PC-9 (cell line): ENCODE results near the gene VAMP4.

ENCODE experiments used
- EZH2 ChIP-seq: fragments of 200-600 bp; sonication (generic); IDR thresholded peaks from 2 replicates; pipeline ENCODE4 v1.8.0; 2017; ENCODE audit warnings: antibody characterized with exemption, low read depth
- TF ChIP-seq, protein P1 (sequence below): fragments of 200-600 bp; sonication (generic); conservative IDR thresholded peaks from 2 replicates; pipeline ENCODE4 v1.6.1; 2017; ENCODE audit warnings: mixed run types, antibody characterized with exemption, mild to moderate bottlenecking, moderate library complexity

DNA sequence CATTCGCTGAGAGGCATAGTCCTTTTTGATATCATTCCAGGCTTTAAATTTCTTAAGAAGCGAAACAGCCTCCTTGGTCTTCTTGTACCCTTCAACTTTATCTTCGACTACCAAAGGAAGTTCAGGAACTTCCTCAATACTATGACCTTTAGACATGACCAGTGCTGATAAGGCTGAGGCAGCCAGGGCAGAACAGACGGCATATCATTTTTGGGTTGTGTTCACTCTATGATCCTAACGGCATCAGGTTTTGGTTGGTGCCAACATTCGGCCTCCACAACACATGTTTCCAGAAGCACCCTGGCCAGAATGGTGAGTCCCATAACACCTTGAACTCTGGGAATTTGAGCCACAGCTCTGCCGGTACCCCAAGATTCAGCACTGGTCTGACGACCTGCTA is 58.0 kb downstream of the VAMP4 start:
- TF ChIP-seq, protein P1, sequence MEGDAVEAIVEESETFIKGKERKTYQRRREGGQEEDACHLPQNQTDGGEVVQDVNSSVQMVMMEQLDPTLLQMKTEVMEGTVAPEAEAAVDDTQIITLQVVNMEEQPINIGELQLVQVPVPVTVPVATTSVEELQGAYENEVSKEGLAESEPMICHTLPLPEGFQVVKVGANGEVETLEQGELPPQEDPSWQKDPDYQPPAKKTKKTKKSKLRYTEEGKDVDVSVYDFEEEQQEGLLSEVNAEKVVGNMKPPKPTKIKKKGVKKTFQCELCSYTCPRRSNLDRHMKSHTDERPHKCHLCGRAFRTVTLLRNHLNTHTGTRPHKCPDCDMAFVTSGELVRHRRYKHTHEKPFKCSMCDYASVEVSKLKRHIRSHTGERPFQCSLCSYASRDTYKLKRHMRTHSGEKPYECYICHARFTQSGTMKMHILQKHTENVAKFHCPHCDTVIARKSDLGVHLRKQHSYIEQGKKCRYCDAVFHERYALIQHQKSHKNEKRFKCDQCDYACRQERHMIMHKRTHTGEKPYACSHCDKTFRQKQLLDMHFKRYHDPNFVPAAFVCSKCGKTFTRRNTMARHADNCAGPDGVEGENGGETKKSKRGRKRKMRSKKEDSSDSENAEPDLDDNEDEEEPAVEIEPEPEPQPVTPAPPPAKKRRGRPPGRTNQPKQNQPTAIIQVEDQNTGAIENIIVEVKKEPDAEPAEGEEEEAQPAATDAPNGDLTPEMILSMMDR = no peak
- no peak for TF ChIP-seq EZH2
